ENCODE data around the gene ADH1A.
"Not testable (repeated sequence)": the region's sequence is repeated elsewhere in the genome, so short reads cannot be mapped to it uniquely, and the experiment has no call there.

ADH1A gene

DNA sequence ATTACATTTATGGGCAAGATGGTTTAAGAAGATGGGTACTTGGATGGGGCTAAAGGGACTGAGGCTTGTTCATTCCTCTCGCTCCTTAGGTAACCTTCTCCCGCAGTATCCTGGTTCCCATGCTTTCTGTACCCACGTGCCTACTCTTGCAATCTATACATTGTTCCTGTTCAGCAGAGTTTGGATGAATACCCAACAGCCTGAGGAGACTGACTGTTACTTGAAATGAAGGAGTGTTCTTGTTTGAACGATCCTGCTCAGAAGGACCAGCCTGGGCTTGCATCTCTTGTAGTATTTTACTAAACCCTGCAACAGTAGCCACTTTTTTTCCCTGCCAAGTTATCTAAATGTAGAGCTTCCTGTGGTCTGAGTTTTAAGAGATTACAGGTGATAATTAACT lies 38.0 kb downstream of the ADH1A start:
- no peak overlapping the region for H3K4me3 ChIP-seq (ENCODE audit: low read length)
- TF ChIP-seq, protein P1, sequence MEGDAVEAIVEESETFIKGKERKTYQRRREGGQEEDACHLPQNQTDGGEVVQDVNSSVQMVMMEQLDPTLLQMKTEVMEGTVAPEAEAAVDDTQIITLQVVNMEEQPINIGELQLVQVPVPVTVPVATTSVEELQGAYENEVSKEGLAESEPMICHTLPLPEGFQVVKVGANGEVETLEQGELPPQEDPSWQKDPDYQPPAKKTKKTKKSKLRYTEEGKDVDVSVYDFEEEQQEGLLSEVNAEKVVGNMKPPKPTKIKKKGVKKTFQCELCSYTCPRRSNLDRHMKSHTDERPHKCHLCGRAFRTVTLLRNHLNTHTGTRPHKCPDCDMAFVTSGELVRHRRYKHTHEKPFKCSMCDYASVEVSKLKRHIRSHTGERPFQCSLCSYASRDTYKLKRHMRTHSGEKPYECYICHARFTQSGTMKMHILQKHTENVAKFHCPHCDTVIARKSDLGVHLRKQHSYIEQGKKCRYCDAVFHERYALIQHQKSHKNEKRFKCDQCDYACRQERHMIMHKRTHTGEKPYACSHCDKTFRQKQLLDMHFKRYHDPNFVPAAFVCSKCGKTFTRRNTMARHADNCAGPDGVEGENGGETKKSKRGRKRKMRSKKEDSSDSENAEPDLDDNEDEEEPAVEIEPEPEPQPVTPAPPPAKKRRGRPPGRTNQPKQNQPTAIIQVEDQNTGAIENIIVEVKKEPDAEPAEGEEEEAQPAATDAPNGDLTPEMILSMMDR (conservative IDR thresholded peaks at IDR 0.05; ENCODE audit: low read depth, low read length) = no peak
- no peak for DNase-seq (ENCODE audit: low read depth)

DNA sequence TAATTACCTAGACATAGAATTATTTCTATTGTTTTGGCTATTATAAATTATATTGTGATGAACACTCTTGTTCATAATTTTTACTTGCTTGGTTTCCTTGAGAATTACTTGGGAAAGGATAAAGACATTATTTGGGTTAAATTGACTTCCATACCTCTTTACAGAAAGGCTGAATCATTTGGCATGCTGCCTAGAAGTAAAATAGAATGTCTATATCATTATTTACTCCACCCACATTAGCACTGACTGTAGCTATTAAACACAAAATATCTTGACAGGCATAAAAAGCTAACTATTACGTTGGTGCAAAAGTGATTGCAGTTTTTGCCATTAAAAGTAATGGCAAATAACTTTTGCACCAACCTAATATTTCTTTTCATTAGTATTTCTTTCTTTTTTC lies 42.1 kb downstream of the ADH1A start:
- TF ChIP-seq, protein P1 (conservative IDR thresholded peaks at IDR 0.05; ENCODE audit: low read depth, low read length) = no peak
- no peak for DNase-seq (ENCODE audit: low read depth)
- H3K4me3 ChIP-seq (ENCODE audit: low read length) = no peak overlapping the region

DNA sequence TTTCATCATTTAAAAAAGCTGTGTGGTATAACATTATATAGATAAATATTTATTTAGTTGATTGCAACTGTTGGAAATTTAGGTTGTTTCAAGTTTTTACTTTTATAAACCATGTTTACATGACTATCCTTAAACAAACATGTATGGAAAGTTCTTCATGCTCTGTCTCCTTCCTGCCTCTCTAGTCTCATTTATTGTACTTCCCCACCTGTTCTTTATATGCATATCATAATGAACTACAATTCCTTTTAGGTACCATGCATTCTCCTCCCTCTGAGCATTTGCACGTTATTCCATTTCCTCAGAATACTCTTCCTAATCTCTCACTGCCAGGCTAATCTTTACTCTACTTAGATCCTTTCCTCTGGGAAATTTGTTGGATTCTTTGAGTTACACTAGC lies 54.8 kb downstream of the ADH1A start:
- TF ChIP-seq, protein P1 (conservative IDR thresholded peaks at IDR 0.05; ENCODE audit: low read depth, low read length) = no peak
- no peak for DNase-seq (ENCODE audit: low read depth)
- H3K4me3 ChIP-seq (ENCODE audit: low read length) = no peak overlapping the region

DNA sequence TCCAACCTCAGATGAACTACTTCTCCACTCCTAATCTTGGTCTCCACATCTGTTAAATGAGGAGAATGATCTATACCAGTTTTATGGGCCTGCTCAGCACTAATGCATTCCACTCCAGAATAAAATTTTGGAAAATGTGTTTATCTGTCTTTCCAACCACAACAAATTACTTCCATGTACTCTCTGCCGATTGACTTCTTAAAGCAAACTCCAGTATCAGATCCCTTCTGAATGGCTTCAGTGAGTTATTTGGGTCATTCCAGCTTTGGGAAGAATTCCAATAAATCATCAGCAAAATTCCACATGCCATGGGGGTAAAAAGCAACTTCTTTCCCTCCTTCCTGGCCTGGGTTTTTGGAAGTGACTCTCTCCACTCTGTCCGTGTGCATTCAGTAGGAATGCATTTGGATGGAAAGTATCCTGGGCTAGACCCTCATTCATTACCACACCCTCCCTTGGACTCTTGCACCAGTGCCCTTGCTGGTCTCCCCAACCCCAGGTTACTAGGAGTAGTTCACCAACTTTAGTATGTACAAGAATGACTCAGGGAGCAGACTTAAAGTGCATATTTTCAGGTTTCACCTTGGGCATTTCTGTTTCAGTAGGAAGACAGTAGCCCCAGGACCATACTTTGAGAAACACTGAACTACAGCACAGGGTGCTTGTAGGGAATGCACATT lies 56.3 kb downstream of the ADH1A start:
- TF ChIP-seq, protein P1 (conservative IDR thresholded peaks at IDR 0.05; ENCODE audit: low read depth, low read length) = no peak
- no peak for DNase-seq (ENCODE audit: low read depth)
- no peak overlapping the region for H3K4me3 ChIP-seq (ENCODE audit: low read length)

DNA sequence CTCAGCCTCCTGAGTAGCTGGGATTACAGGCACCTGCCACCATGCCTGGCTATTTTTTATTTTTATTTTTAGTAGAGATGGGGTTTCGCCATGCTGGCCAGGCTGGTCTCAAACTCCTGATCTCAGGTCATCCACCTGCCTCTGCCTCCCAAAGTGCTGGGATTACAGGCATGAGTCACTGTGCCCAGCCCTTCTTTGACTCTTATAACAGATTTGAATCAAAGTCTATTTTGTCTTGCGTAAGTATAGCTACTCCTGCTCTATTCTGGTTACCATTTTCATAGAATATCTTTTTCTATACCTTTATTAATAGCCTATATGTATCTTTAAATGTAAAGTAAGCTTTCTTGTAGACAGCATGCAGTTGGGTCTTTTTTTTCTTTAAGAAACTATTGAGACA lies 57.4 kb downstream of the ADH1A start:
- DNase-seq (ENCODE audit: low read depth); H3K4me3 ChIP-seq (ENCODE audit: low read length): not testable (repeated sequence)

DNA sequence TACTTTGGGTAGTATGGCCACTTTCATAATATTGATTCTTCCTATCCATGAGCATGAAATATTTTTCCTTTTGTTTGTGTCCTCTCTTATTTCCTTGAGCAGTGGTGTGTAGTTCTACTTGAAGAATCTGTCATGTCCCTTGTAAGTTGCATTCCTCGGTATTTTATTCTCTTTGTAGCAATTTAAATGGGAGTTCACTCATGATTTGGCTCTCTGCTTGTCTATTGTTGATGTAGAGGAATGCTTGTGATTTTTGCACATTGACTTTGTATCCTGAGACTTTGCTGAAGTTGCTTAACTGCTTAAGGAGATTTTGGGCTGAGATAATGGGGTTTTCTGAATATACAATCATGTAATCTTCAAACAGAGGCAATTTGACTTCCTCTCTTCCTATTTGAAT lies 62.1 kb downstream of the ADH1A start:
- DNase-seq (ENCODE audit: low read depth); H3K4me3 ChIP-seq (ENCODE audit: low read length): not testable (repeated sequence)

DNA sequence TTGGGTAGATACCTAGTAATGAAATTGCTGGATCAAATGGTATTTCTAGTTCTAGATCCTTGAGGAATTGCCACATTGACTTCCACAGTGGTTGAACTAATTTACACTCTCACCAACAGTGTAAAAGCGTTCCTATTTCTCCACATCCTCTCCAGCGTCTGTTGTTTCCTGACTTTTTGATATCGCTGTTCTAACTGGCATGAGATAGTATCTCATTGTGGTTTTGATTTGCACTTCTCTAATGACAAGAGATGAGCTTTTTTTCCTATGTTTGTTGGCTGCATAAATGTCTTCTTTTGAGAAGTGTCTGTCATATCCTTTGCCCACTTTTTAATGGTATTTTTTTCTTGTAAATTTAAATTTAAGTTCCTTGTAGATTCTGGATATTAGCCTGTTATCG lies 63.1 kb downstream of the ADH1A start:
- not testable (repeated sequence) for DNase-seq (ENCODE audit: low read depth)

More for the DNA sequence above, 63.1 kb downstream of the ADH1A start:
- not testable (repeated sequence) for H3K4me3 ChIP-seq (ENCODE audit: low read length)
